GM18507 (cell line): Measurements from ENCODE around the gene F2RL3.
"Not testable (repeated sequence)": the region's sequence is repeated elsewhere in the genome, so short reads cannot be mapped to it uniquely, and the experiment has no call there.

Source experiments
- DNase-seq: peaks from one replicate; pipeline ENCODE4 v3.0.0; 2011; ENCODE audit warnings: low read depth; ENCODE audit not compliant: insufficient read length; ENCODE audit errors: extremely low spot score
- FAIRE-seq: peaks from 2 replicates; lab custom pipeline; 2011; peaks lifted over from hg19 to GRCh38; lab: Jason Lieb, UNC

Gene F2RL3

GRCh38 chr19:16873594-16873993 is 15.2 kb upstream of the F2RL3 start:
- DNase-seq = no peak
- FAIRE-seq = no peak

DNA sequence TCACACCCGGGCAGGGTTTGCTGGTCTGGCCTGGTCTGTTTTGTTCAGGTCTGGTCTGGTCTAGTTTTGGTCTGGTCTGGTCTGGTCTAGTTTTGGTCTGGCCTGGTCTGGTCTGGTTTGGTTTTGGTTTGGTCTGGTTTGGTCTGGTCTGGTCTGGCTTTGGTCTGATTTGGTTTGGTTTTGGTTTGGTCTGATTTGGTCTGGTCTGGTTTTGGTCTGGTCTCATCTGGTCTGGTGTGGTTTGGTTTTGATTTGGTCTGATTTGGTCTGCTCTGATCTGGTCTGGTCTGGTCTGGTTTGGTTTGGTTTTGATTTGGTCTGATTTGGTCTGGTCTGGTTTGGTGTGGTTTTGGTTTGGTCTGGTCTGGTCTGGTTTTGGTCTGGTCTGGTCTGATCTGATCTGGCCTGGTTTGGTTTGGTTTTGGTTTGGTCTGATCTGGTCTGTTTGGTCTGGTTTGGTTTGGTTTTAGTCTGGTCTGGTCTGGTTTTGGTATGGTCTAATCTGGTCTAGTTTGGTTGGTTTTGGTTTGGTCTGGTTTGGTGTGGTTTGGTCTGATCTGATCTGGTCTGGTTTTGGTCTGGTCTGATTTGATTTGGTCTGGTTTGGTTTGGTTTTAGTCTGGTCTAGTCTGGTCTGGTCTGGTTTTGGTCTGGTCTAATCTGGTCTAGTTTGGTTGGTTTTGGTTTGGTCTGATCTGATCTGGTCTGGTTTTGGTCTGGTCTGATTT is 14.4 kb upstream of the F2RL3 start:
- DNase-seq (no peak), FAIRE-seq (peak; percentile 74)

DNA sequence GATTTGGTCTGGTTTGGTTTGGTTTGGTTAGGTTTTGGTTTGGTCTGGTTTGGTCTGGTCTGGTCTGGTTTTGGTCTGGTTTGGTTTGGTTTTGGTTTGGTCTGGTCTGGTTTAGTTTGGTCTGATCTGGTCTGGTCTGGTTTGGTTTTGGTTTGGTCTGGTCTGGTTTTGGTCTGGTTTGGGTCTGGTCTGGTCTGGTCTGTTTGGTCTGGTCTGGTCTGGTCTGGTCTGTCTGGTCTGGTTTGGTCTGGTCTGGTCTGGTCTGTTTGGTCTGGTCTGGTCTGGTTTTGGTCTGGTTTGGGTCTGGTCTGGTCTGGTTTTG is 13.9 kb upstream of the F2RL3 start:
- DNase-seq, FAIRE-seq: not testable (repeated sequence)

GRCh38 chr19:16875584-16876555 is 12.9 kb upstream of the F2RL3 start:
- DNase-seq = no peak
- peak; percentile 12 for FAIRE-seq

GRCh38 chr19:16876904-16877361 is 11.9 kb upstream of the F2RL3 start:
- peak; percentile 5 for FAIRE-seq

GRCh38 chr19:16877581-16877980 is 11.2 kb upstream of the F2RL3 start:
- FAIRE-seq = no peak
- DNase-seq = no peak

More at GRCh38 chr19:16876904-16877361, 11.9 kb upstream of the F2RL3 start:
- DNase-seq = no peak

DNA sequence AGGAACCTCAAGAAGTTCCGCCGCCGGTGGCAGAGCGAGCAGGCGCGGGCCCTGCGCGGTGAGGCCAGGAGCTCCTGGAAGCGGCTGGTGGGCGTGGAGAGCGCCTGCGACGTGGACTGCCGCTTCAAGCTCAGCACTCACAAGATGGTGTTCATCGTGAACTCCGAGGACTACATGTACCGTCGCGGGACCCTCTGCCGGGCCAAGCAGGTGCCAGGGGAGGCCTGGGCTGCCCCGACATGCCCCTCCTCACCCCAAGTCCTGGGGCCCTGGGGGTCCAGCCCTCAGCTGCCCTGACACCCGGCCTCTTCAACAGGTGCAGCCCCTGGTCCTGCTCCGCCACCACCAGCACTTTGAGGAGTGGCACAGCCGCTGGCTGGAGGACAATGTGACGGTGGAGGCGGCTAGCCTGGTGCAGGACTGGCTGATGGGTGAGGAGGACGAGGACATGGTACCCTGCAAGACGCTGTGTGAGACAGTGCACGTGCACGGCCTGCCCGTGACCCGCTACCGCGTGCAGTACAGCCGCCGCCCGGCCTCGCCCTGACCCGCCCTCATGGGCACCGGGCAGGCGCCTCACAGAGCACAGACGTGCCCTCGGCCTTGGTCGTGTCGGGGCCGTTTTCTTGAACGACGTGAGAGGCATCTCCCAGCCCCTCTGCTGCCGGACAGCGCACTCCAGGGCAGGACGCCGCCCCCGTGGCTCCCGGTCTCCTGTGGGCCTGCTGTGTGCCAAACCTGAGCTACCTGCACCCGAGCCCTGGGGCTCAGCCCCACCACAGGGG is 10.4 kb upstream of the F2RL3 start:
- DNase-seq (no peak), FAIRE-seq (no peak)

DNA sequence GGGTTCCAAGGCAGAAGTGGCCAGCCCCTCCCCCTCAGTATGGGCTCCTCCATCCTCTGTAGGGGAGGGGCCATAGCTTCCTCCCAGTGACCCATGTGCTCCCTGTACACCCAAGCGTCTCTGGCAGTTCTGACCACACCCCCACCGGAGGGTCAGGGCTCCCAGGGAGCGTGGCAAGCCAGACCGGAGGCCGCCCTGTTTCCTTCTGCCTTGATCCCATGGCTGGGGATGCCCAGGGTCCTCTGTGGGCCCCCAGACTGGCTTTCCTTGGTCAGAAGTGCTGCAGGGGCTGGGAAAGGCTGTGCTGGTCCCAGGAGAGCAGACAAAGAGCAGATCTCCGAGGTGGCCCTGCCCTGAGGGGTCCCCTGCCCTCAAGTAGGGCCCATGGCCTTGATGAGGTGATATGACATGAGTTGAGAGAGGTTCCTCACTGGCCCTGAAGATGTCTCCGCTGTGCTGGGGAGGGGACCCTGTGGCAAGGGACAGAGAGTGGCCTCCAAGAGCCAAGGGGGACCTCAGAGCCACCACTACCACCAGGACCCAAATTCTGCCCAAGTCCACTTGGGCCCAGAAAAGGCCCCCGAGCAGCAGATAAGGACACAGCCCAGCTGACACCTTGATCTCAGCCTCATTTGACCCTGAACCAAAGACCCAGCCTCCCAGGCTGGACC is 7.8 kb upstream of the F2RL3 start:
- FAIRE-seq = no peak
- DNase-seq = no peak

- FAIRE-seq (no peak), DNase-seq (no peak)
Measured at GRCh38 chr19:16882146-16882545, 6.7 kb upstream of the F2RL3 start.

GRCh38 chr19:16883522-16883921 is 5.3 kb upstream of the F2RL3 start:
- no peak for DNase-seq
- peak; percentile 62 for FAIRE-seq

DNA sequence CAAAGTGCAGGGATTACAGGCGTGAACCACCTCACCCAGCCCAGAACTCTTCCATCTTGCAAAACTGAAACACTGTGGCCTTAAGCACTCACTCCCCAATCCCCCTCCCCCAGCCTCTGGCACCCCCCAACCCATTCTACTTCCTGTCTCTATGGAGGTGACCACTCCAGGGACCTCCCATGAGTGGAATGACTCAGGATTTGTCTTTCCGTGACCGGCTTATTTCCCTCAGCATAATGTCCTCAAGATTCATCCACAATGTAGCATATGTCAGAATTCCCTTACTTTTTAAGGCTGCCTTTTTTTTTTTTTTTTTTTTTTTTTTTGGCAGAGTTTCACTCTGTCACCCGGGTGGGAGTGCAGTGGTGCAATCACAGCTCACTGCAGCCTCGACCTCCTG is 3.6 kb upstream of the F2RL3 start:
- DNase-seq (no peak), FAIRE-seq (no peak)

- no peak for DNase-seq
- no peak for FAIRE-seq
Measured at GRCh38 chr19:16886305-16886880, 2.4 kb upstream of the F2RL3 start.

GRCh38 chr19:16887353-16888265 is 1.2 kb upstream of the F2RL3 start:
- no peak for FAIRE-seq
- DNase-seq = no peak

- FAIRE-seq (no peak), DNase-seq (no peak)
Measured at GRCh38 chr19:16889366-16889882, 625 bp downstream of the F2RL3 start.

DNA sequence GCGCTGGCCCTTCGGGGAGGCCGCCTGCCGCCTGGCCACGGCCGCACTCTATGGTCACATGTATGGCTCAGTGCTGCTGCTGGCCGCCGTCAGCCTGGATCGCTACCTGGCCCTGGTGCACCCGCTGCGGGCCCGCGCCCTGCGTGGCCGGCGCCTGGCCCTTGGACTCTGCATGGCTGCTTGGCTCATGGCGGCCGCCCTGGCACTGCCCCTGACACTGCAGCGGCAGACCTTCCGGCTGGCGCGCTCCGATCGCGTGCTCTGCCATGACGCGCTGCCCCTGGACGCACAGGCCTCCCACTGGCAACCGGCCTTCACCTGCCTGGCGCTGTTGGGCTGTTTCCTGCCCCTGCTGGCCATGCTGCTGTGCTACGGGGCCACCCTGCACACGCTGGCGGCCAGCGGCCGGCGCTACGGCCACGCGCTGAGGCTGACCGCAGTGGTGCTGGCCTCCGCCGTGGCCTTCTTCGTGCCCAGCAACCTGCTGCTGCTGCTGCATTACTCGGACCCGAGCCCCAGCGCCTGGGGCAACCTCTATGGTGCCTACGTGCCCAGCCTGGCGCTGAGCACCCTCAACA is 1.2 kb downstream of the F2RL3 start:
- no peak for DNase-seq
- no peak for FAIRE-seq

DNA sequence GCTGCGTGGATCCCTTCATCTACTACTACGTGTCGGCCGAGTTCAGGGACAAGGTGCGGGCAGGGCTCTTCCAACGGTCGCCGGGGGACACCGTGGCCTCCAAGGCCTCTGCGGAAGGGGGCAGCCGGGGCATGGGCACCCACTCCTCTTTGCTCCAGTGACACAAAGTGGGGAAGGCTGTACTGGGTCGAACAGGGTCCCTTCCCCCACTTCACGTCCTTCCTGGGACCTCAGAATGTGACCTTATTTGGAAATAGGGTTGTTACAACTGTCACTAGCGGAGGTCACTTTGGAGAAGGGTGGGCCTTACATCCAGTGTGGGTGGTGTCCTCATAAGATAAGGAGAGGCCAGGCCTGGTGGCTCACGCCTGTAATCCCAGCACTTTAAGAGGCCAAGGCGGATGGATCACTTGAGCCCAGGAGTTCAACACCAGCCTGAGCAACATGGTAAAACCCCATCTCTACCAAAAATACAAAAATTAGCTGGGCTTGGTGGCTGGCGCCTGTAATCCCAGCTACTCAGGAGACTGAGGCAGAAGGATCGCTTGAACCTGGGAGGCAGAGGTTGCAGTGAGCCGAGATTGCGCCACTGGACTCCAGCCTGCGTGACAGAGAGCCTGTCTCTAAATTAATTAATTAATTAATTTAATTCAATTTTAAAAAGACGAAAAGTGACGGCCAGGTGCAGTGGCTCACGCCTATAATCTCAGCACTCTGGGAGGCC is 1.8 kb downstream of the F2RL3 start:
- no peak for FAIRE-seq

More for the DNA sequence above, 1.8 kb downstream of the F2RL3 start:
- no peak for DNase-seq
